ENCODE measurements around the gene AFDN. TPM values are rescaled to one million over a fixed set of nuclear protein-coding genes. Genes with fewer than 3 reads are reported as not detected.

The AFDN gene
- total and polyA plus RNA-seq, 2 donors (not counting 1 experiment from before 2014, with no cell fraction given), result 21.0 to 57.1 TPM

GRCh38 chr6:167984144-167984719 is 157.5 kb downstream of the AFDN start:
- TF ChIP-seq EZH2 (IDR thresholded peaks at IDR 0.05; ENCODE audit: low read length, missing control alignments) (no peak), CTCF (conservative IDR thresholded peaks at IDR 0.05 in 1 of 2, IDR thresholded peaks at IDR 0.05 in 1 of 2; ENCODE audit: low read depth in 1 of 2, low read length in 2 of 2) (no peak)

GRCh38 chr6:167984876-167985604 is 158.3 kb downstream of the AFDN start:
- no peak for DNase-seq (ENCODE audit: low read depth in 2 of 2)
- no peaks in the 10 kb centered on the region for H4K20me1 ChIP-seq (ENCODE audit: control insufficient read depth, extremely low read depth, insufficient read depth, low read length)
- H3K79me2 ChIP-seq (ENCODE audit: control insufficient read depth, insufficient read depth, low read length), result no peaks in the 10 kb centered on the region
- H3K4me2 ChIP-seq (ENCODE audit: extremely low read depth, insufficient read depth, low read length), result no peak overlapping the region
- H3K27ac ChIP-seq (ENCODE audit: insufficient read depth, low read length), result no peak overlapping the region
- no peaks in the 10 kb centered on the region for H3K36me3 ChIP-seq (ENCODE audit: control insufficient read depth, insufficient read depth, low read length)
- no peak overlapping the region for H2AFZ ChIP-seq (ENCODE audit: low read length)
- no peaks in the 10 kb centered on the region for H3K4me1 ChIP-seq (ENCODE audit: control insufficient read depth, extremely low read depth, insufficient read depth, low read length)
- no peaks in the 10 kb centered on the region for H3K27me3 ChIP-seq (ENCODE audit: control insufficient read depth, insufficient read depth, low read length)
- TF ChIP-seq EZH2 (IDR thresholded peaks at IDR 0.05; ENCODE audit: low read length, missing control alignments) (no peak), CTCF (conservative IDR thresholded peaks at IDR 0.05 in 1 of 2, IDR thresholded peaks at IDR 0.05 in 1 of 2; ENCODE audit: low read depth in 1 of 2, low read length in 2 of 2) (no peak)
- no peak overlapping the region for H3K9ac ChIP-seq (ENCODE audit: insufficient read depth, low read length)
- no peaks in the 10 kb centered on the region for H3K9me3 ChIP-seq (ENCODE audit: control insufficient read depth, insufficient read depth, low read depth, low read length)
- no peak overlapping the region for H3K4me3 ChIP-seq (replicated peaks in 1 of 4; ENCODE audit: control extremely low read depth in 1 of 4, insufficient read depth in 1 of 4, low read depth in 3 of 4, low read length in 4 of 4)

More at GRCh38 chr6:167984144-167984719, 157.5 kb downstream of the AFDN start:
- no peak overlapping the region for H3K4me3 ChIP-seq (replicated peaks in 1 of 4; ENCODE audit: control extremely low read depth in 1 of 4, insufficient read depth in 1 of 4, low read depth in 3 of 4, low read length in 4 of 4)
- DNase-seq (ENCODE audit: low read depth in 2 of 2), result no peak
- no peaks in the 10 kb centered on the region for H3K36me3 ChIP-seq (ENCODE audit: control insufficient read depth, insufficient read depth, low read length)
- no peaks in the 10 kb centered on the region for H4K20me1 ChIP-seq (ENCODE audit: control insufficient read depth, extremely low read depth, insufficient read depth, low read length)
- H3K79me2 ChIP-seq (ENCODE audit: control insufficient read depth, insufficient read depth, low read length), result no peaks in the 10 kb centered on the region
- no peak overlapping the region for H2AFZ ChIP-seq (ENCODE audit: low read length)
- no peak overlapping the region for H3K4me2 ChIP-seq (ENCODE audit: extremely low read depth, insufficient read depth, low read length)
- no peak overlapping the region for H3K9ac ChIP-seq (ENCODE audit: insufficient read depth, low read length)
- no peak overlapping the region for H3K27ac ChIP-seq (ENCODE audit: insufficient read depth, low read length)
- H3K9me3 ChIP-seq (ENCODE audit: control insufficient read depth, insufficient read depth, low read depth, low read length), result no peaks in the 10 kb centered on the region
- no peaks in the 10 kb centered on the region for H3K27me3 ChIP-seq (ENCODE audit: control insufficient read depth, insufficient read depth, low read length)
- H3K4me1 ChIP-seq (ENCODE audit: control insufficient read depth, extremely low read depth, insufficient read depth, low read length), result no peaks in the 10 kb centered on the region

GRCh38 chr6:167985911-167986595 is 159.3 kb downstream of the AFDN start:
- no peak overlapping the region for H3K27ac ChIP-seq (ENCODE audit: insufficient read depth, low read length)

More at GRCh38 chr6:167985911-167986595, 159.3 kb downstream of the AFDN start:
- DNase-seq (ENCODE audit: low read depth in 2 of 2), result no peak
- no peaks in the 10 kb centered on the region for H3K36me3 ChIP-seq (ENCODE audit: control insufficient read depth, insufficient read depth, low read length)
- no peaks in the 10 kb centered on the region for H3K27me3 ChIP-seq (ENCODE audit: control insufficient read depth, insufficient read depth, low read length)
- H3K79me2 ChIP-seq (ENCODE audit: control insufficient read depth, insufficient read depth, low read length), result no peaks in the 10 kb centered on the region
- H4K20me1 ChIP-seq (ENCODE audit: control insufficient read depth, extremely low read depth, insufficient read depth, low read length), result no peaks in the 10 kb centered on the region
- no peaks in the 10 kb centered on the region for H3K9me3 ChIP-seq (ENCODE audit: control insufficient read depth, insufficient read depth, low read depth, low read length)
- no peak overlapping the region for H2AFZ ChIP-seq (ENCODE audit: low read length)
- H3K4me1 ChIP-seq (ENCODE audit: control insufficient read depth, extremely low read depth, insufficient read depth, low read length), result no peaks in the 10 kb centered on the region
- no peak overlapping the region for H3K9ac ChIP-seq (ENCODE audit: insufficient read depth, low read length)
- H3K4me2 ChIP-seq (ENCODE audit: extremely low read depth, insufficient read depth, low read length), result no peak overlapping the region
- TF ChIP-seq CTCF (conservative IDR thresholded peaks at IDR 0.05 in 1 of 2, IDR thresholded peaks at IDR 0.05 in 1 of 2; ENCODE audit: low read depth in 1 of 2, low read length in 2 of 2), result no peak
- no peak for TF ChIP-seq EZH2 (IDR thresholded peaks at IDR 0.05; ENCODE audit: low read length, missing control alignments)
- no peak overlapping the region for H3K4me3 ChIP-seq (replicated peaks in 1 of 4; ENCODE audit: control extremely low read depth in 1 of 4, insufficient read depth in 1 of 4, low read depth in 3 of 4, low read length in 4 of 4)
